HCT116 (cell line): Measurements from ENCODE around the gene TRPM5. TPM values are rescaled to one million over a fixed set of nuclear protein-coding genes. Genes with fewer than 3 reads are reported as not detected.

Source experiments
- ATAC-seq: fragments of 200-7000 bp; cut with Tn5 transposase; 2 replicates; pipeline ENCODE4 v1.9.1; 2020; ENCODE audit warnings: mild to moderate bottlenecking, moderate library complexity
- BruUV-seq: library from RNA; stranded (reverse); fragments of 400-500 nt; replicated peaks from 2 replicates; lab custom pipeline; 2021; lab: Mats Ljungman, UMichigan
- CTCF ChIA-PET: fragments of 300-600 bp; sonication (Branson Sonifier 250); formaldehyde crosslinking; loops from one replicate; lab custom pipeline; 2021; ENCODE audit warnings: antibody characterized with exemption; lab: Charles Lee
- POLR2A ChIA-PET: fragments of 300-600, 350-600 bp; sonication (Branson Sonifier 250); formaldehyde crosslinking; loops from one replicate; lab custom pipeline; 2021; ENCODE audit warnings: antibody characterized with exemption; lab: Charles Lee
- RAD21 ChIA-PET, 2 experiments: fragments of 300-600 bp; sonication (Branson Sonifier 250); formaldehyde crosslinking; loops; one replicate each; lab custom pipeline; 2023; ENCODE audit warnings: low total read pairs in 2 of 2; ENCODE audit not compliant: uncharacterized antibody in 2 of 2, unreplicated experiment in 2 of 2, low non-redundant PET in 1 of 2; lab: Charles Lee
- DNase-seq: peaks from one replicate; pipeline ENCODE4 v3.0.0-alpha.2; 2010; ENCODE audit warnings: low read depth, low spot score
- H2AFZ ChIP-seq: fragments of 200-600 bp; shearing (Covaris generic), sonication (generic); 2 replicates; pipeline ENCODE4 v1.6.1; 2017; ENCODE audit warnings: low read depth, mixed run types, mixed read lengths, antibody characterized with exemption, low read length; ENCODE audit not compliant: poor library complexity, severe bottlenecking
- H3K27ac ChIP-seq: 2 replicates; pipeline ENCODE4 v1.5.1; 2012; ENCODE audit warnings: low read depth, low read length
- H3K27me3 ChIP-seq: fragments of 200-600 bp; sonication (generic); 2 replicates; pipeline ENCODE4 v1.6.1; 2016; ENCODE audit warnings: mixed run types, low read length, mixed read lengths; ENCODE audit not compliant: insufficient read depth
- H3K36me3 ChIP-seq, 2 experiments: fragments of 200-500 bp in 1 of 2; fragments of 200-600 bp in 1 of 2; sonication (Bioruptor generic) in 1 of 2; sonication (generic) in 1 of 2; 2 replicates each; pipeline versions ENCODE4 v1.5.1 to v1.6.1; 2014 to 2016; ENCODE audit warnings: low read length in 2 of 2, inconsistent platforms in 1 of 2, mixed read lengths in 1 of 2, mixed run types in 1 of 2; ENCODE audit not compliant: insufficient read depth in 2 of 2, control insufficient read depth in 1 of 2
- H3K4me1 ChIP-seq, 2 experiments: fragments of 200-600 bp in 1 of 2; sonication (generic) in 1 of 2; 2 replicates each; pipeline versions ENCODE4 v1.5.1 to v1.6.1; 2012 to 2017; ENCODE audit warnings: low read length in 2 of 2, inconsistent platforms in 1 of 2, mild to moderate bottlenecking in 1 of 2, mixed read lengths in 1 of 2, mixed run types in 1 of 2, moderate library complexity in 1 of 2; ENCODE audit not compliant: insufficient read depth in 2 of 2, control insufficient read depth in 1 of 2
- H3K4me2 ChIP-seq: fragments of 200-600 bp; sonication (generic); 2 replicates; pipeline ENCODE4 v1.6.1; 2017; ENCODE audit warnings: mixed run types, low read length, mixed read lengths
- H3K4me3 ChIP-seq, 2 experiments: fragments of 200-600 bp in 1 of 2; sonication (generic) in 1 of 2; replicated peaks in 1 of 2; 2 replicates each; pipeline ENCODE4 v1.5.1; 2011 to 2016; ENCODE audit warnings: low read length in 2 of 2, control low read depth in 1 of 2, low read depth in 1 of 2, mild to moderate bottlenecking in 1 of 2, mixed read lengths in 1 of 2, mixed run types in 1 of 2
- H3K79me2 ChIP-seq: fragments of 200-600 bp; sonication (generic); 2 replicates; pipeline ENCODE4 v1.6.1; 2017; ENCODE audit warnings: mild to moderate bottlenecking, mixed run types, low read length, moderate library complexity, mixed read lengths; ENCODE audit not compliant: insufficient read depth
- H3K9ac ChIP-seq: fragments of 200-600 bp; sonication (generic); 2 replicates; pipeline ENCODE4 v1.6.1; 2016; ENCODE audit warnings: low read length, mixed read lengths
- H3K9me2 ChIP-seq: fragments of 200-600 bp; sonication (generic), shearing (Covaris generic); 2 replicates; pipeline ENCODE4 v1.6.1; 2017; ENCODE audit warnings: mixed run types, mild to moderate bottlenecking, moderate library complexity; ENCODE audit not compliant: insufficient read depth
- H3K9me3 ChIP-seq, 2 experiments: fragments of 200-500 bp in 1 of 2; fragments of 200-600 bp in 1 of 2; sonication (Bioruptor generic) in 1 of 2; sonication (generic) in 1 of 2; 2 replicates each; pipeline ENCODE4 v1.6.1; 2014 to 2017; ENCODE audit warnings: low read length in 2 of 2, mixed read lengths in 2 of 2, inconsistent platforms in 1 of 2, low read depth in 1 of 2, mild to moderate bottlenecking in 1 of 2, mixed run types in 1 of 2, moderate library complexity in 1 of 2; ENCODE audit not compliant: control insufficient read depth in 1 of 2, insufficient read depth in 1 of 2
- H4K20me1 ChIP-seq: fragments of 200-600 bp; sonication (generic), shearing (Covaris generic); 2 replicates; pipeline ENCODE4 v1.6.1; 2017; ENCODE audit warnings: mixed run types, mild to moderate bottlenecking, moderate library complexity; ENCODE audit not compliant: insufficient read depth
- EZH2phosphoT487 ChIP-seq: fragments of 200-600 bp; IDR thresholded peaks from 2 replicates; pipeline ENCODE4 v1.6.1; 2018; ENCODE audit warnings: antibody characterized with exemption, borderline replicate concordance
- JUND ChIP-seq: IDR thresholded peaks from 2 replicates; pipeline ENCODE4 v1.6.1; 2012
- POLR2AphosphoS5 ChIP-seq: IDR thresholded peaks from 2 replicates; pipeline ENCODE4 v1.6.1; 2011; ENCODE audit warnings: mild to moderate bottlenecking, low read depth, low read length, moderate library complexity
- RAD21 ChIP-seq: IDR thresholded peaks from 2 replicates; pipeline ENCODE4 v1.6.1; 2012; ENCODE audit warnings: low read depth, mild to moderate bottlenecking
- SIN3A ChIP-seq: IDR thresholded peaks from 2 replicates; pipeline ENCODE4 v1.6.1; 2012; ENCODE audit warnings: low read depth
- intact Hi-C: fragments of 100-400 bp; cut with micrococcal nuclease; formaldehyde crosslinking; loops from 2 replicates; pipeline ENCODE4 v1.10.0; 2022
- total RNA-seq: library from RNA; stranded (reverse); gene quantifications from one replicate; pipeline ENCODE4 v1.2.1, GENCODE V29; 2021; ENCODE audit not compliant: unreplicated experiment

Gene TRPM5
- total RNA-seq, 1 experiment from 2014 or later, result 0.07 TPM

DNA sequence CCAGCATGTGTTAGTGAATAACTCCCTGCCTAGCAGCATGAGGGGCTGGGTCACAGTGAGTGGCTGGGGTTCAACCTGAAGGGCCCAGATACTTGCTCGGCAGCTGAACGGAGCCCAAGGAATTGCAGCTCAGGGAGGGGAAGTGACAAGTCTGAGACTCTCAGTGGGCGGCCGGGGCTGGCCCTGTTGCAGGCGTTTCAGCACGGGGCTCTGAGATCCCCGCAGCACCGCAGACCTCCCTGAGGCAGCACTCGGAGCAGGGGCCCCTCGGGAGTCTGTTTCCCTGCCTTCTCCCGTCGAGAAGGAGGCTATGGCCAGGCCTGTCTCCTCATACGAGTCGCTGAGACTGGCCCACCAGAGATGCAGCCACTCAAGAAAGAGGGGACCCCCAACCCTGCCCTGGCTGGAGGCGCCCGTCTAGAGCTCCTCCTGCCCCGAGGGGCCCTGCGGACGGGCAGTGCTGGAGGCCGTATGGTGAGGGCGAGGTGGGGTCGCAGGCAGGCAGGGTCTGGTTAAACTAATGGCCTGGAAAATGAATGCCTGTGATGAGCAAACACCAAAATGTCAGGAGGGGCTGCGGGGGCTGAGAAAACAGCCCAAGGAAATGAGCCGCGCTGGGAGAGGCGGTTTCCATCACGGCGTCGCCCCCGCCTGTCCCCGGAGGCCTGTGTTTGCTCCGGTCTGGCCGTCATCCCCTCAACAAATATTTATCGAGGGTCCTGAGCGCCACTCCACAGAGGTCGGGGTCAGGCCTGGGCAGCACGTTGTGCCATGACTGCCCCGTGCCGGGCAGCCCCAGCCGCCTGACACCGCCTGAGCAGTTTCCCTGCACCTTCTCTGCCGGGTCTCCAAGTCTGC is 34.5 kb downstream of the TRPM5 start:
- ChIA-PET POLR2A (no interaction called here), CTCF (no interaction called here), RAD21 (no interaction called here)
- H3K9me3 ChIP-seq, result no peaks in the 10 kb centered on the region
- H2AFZ ChIP-seq, result no peak overlapping the region
- no peak for TF ChIP-seq POLR2AphosphoS5
- no peak for TF ChIP-seq SIN3A
- TF ChIP-seq EZH2phosphoT487, result no peak
- no peak for TF ChIP-seq RAD21
- H3K4me2 ChIP-seq, result no peak overlapping the region
- no TSS peak for BruUV-seq
- H3K9me2 ChIP-seq, result no peaks in the 10 kb centered on the region
- H3K27ac ChIP-seq, result no peak overlapping the region
- ATAC-seq, result no peak
- intact Hi-C loops, result no loop called here
- H3K4me3 ChIP-seq, result no peak overlapping the region
- H3K4me1 ChIP-seq, result no peaks in the 10 kb centered on the region
- H4K20me1 ChIP-seq, result no peaks in the 10 kb centered on the region
- H3K9ac ChIP-seq, result no peak overlapping the region
- no peaks in the 10 kb centered on the region for H3K27me3 ChIP-seq
- no peaks in the 10 kb centered on the region for H3K36me3 ChIP-seq
- H3K79me2 ChIP-seq, result no peaks in the 10 kb centered on the region
- DNase-seq, result no peak

DNA sequence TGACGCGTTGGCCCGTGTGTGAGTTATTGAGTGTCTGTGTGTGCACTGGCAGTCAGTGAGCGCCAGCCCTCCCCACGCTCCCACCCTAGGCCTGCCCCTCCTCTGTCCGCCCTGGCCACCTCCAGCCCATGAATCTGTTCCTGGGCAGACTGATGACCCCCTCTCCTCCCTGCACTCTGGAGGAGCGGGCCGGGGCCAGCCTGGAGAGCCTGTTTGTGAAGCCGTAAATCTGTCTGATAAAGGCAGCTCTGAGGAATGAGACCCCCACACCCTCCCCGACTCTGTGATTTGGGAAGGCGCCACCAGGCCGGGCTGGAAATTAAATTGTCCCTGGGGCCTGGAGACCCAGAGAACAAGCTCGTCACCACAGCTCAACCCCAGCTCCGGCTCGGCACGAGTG is 35.2 kb downstream of the TRPM5 start:
- POLR2A ChIA-PET, result no interaction called here
- no peak overlapping the region for H3K9ac ChIP-seq
- intact Hi-C loops, result no loop called here
- H3K79me2 ChIP-seq, result no peaks in the 10 kb centered on the region
- no peak overlapping the region for H3K4me2 ChIP-seq
- H3K9me3 ChIP-seq, result no peaks in the 10 kb centered on the region
- no peak overlapping the region for H3K27ac ChIP-seq
- CTCF ChIA-PET, result no interaction called here
- no peak overlapping the region for H3K4me3 ChIP-seq
- BruUV-seq, result no TSS peak
- no peaks in the 10 kb centered on the region for H3K9me2 ChIP-seq
- RAD21 ChIA-PET, result no interaction called here
- no peaks in the 10 kb centered on the region for H3K36me3 ChIP-seq
- H2AFZ ChIP-seq, result no peak overlapping the region
- DNase-seq (no peak), ATAC-seq (no peak)
- no peaks in the 10 kb centered on the region for H4K20me1 ChIP-seq
- TF ChIP-seq JUND, result no peak
- H3K27me3 ChIP-seq, result no peaks in the 10 kb centered on the region
- no peaks in the 10 kb centered on the region for H3K4me1 ChIP-seq
